GM21737 (cell line): ENCODE measurements around the gene TMPRSS13.
"Not testable (repeated sequence)": the region's sequence is repeated elsewhere in the genome, so short reads cannot be mapped to it uniquely, and the experiment has no call there.

Source experiments
- ATAC-seq: cut with Tn5 transposase; IDR thresholded peaks from one replicate; pipeline ENCODE4 v1.9.1; 2021; ENCODE audit warnings: mild to moderate bottlenecking, moderate library complexity; ENCODE audit not compliant: unreplicated experiment

TMPRSS13 gene

GRCh38 chr11:117931331-117931950 is 2.2 kb upstream of the TMPRSS13 start:
- no peak for ATAC-seq

DNA sequence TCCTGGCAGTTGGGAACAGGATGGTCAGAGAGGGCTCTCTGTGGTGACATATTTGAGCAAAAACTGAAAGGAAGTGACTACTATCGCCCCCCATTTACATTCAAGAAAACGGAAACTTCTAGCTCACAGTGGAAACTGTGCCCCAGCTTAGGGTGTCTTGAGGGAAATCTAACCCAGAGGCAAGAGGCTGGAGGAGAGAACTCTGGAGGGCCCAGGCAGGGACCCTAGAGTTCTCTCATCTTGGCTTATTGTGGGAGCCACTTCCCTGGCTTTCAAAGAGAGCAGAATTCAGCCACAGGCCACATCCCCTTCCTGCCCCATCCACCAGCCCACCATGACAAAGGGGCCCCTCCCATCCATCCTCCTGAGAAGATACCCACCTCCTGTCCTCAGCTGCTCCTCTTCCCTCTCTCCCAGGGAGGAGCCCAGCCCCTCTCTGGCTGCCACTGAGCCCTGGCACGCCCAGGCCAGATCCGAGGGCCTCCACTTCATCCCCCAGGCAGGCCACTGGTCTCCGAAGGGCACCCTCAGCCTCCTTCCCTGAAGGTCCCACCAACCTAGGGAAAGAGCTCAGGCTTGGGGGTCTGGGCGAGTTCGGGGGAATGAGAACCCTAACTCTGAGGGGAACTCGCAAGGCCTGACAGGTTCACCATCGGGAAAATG is 1.6 kb upstream of the TMPRSS13 start:
- no peak for ATAC-seq

DNA sequence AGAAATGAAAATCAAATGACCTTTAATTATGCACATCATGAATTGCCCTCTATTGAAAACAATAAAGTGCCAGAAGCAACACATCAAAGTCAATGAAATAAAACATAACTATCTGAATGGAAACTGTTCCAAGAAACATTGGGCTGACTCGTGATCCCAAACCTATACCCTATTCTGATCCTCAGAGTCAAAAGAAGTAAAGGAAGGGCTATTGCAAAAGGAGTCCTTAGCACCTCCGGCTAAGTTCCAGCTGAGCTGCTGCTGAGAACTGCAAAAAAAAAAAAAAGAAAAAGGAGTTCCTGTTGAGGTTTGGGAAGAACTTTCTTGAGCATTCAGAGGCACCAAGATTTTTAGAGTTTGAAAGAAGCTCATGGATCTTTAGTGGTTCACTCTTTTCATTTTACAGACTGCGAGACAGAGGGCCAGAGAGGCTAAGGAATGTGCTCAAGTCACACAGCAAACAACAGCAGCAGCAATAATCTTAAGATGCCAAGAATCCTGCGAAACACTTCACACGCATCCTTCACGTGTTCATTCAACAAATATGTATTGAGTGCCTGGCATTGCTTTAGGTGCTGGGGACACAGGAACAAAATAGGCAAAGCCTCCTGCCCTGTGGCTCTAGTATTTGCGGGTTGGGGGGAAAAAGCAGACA is 841 bp upstream of the TMPRSS13 start:
- no peak for ATAC-seq

- no peak for ATAC-seq
Measured at GRCh38 chr11:117928446-117929141, 608 bp downstream of the TMPRSS13 start.

DNA sequence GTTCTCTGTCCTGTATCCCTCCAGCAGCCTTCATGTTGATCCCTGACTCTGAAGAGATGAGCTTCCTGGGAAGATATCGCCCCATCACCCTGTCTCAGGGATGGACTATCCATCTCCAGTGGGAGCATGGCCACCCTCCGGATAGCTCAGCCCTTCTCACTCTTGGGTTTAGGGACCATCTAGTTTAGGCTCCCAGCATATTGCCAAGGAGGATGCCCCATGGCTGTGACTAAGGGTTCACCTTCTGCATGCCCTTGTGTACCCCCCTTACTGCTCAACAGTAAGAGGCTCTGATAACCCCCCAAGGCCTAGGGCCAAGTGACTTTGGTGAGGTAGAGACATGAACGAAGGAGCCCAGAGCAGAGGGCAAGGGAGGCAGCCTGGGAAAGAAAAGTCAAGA is 1.3 kb downstream of the TMPRSS13 start:
- ATAC-seq: no peak

GRCh38 chr11:117926166-117926565 is 3.0 kb downstream of the TMPRSS13 start:
- ATAC-seq: not testable (repeated sequence)

DNA sequence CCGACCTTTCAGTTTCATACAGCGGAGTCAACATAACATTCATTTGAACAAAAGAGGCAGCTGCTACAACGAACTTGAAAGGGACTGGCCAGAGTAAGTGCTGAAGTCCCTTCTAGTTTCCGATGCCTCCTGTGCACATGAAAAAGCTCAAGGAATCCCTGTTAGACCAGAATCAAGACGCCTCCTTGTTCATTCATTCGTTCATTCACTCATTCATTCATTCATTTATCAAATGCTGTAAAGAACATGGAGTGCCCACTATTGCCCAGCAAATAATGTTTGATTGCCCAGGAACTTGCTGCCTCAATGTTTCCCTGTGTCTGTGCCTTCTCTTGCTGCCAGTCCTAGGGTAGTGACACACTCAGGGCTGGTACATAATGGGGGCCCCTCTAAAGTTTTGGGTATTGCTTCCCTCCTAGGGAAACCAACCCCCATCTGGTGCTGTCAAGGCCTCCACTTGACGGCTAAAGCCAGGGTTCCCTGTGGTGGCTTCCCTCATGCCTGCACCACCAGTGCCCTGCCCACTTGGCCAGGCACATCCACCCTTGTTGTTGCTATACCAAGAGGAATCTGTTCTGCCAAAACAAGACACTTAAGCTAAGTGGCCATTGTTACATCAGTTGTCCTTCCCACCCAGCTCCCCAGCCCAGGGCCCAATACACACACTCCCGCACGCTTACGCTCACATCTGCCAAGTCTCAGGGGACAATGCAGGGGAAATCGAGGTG is 3.8 kb downstream of the TMPRSS13 start:
- ATAC-seq: no peak

GRCh38 chr11:117924631-117925170 is 4.5 kb downstream of the TMPRSS13 start:
- ATAC-seq: no peak

GRCh38 chr11:117923773-117924172 is 5.4 kb downstream of the TMPRSS13 start:
- ATAC-seq: no peak

GRCh38 chr11:117923275-117923674 is 5.9 kb downstream of the TMPRSS13 start:
- no peak for ATAC-seq

GRCh38 chr11:117921893-117922292 is 7.3 kb downstream of the TMPRSS13 start:
- ATAC-seq: no peak

- ATAC-seq: no peak
Measured at GRCh38 chr11:117921456-117921855, 7.7 kb downstream of the TMPRSS13 start.

DNA sequence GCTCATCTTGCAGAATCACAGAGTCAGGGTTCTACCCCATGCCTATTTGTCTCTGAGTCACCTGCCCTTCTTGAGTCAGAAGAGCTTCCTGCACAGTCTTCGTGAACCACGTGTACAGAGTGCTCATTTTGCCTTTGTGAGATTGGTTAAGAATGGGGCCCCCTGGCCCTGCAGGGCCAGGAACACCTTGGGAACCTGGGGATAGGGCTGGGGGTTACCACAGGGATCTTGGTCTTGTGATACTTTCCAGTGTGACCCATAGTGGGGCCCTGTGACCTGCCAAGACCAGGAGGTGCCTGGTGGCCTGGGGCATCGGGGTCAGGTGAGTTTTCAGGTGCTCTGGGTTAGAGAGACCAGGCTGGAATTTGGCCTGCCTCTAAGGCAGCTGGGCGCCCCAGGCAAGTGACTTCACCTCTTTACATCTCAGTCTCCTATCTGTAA is 9.4 kb downstream of the TMPRSS13 start:
- ATAC-seq: no peak

GRCh38 chr11:117919341-117919740 is 9.9 kb downstream of the TMPRSS13 start:
- ATAC-seq: no peak

DNA sequence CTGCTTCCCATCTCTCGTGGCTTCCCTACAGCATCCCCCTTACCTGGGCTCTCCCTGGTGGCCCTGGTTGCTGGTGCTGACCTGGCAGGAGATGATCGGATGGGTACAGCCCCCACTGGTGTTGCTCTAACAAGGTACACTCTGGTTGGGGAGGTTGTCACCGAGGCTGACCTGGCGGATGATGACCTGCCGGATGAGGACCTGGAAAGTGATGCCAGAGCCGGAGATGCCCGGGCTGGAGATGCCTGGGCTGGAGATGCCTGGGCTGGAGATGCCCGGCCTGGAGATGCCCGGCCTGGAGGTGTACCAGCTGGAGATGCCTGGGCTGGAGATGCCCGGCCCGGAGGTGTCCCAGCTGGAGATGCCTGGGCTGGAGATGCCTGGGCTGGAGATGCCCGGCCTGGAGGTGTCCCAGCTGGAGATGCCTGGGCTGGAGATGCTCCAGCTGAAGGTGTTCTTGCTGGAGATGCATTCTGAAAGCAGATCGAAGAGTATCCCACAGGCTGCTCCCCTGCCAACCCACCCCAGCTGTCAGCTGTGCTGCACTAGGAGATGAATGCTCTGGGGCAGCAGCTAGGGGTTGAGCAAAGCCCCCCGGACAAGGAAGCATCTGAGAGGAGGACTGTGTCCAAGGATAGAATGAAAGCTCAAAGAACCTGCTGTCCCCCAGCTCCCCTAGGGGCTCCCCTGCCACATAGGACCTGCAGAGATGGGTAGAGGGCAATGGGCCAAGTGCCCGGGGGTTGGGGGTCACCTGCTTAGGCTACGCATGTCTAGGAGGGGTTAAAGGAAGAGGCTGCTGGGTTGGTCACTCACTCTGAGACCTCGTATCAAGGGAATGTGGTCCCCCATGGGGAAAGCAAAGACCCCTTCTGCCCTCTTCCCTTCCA is 10.6 kb downstream of the TMPRSS13 start:
- ATAC-seq: no peak

- ATAC-seq: no peak
Measured at GRCh38 chr11:117917591-117918151, 11.5 kb downstream of the TMPRSS13 start.

- ATAC-seq: no peak
Measured at GRCh38 chr11:117916956-117917355, 12.2 kb downstream of the TMPRSS13 start.

GRCh38 chr11:117915672-117916235 is 13.4 kb downstream of the TMPRSS13 start:
- no peak for ATAC-seq
